Testis (tissue), 2 donors: ENCODE measurements around the gene MYH15.

Source experiments
- POLR2A ChIP-seq: fragments of 450-650 bp; IDR thresholded peaks from one replicate; pipeline ENCODE4 v1.6.1; 2017; ENCODE audit warnings: antibody characterized with exemption, mild to moderate bottlenecking, moderate library complexity
- TF ChIP-seq, protein P1 (sequence below), 3 experiments: fragments of 450-650 bp in 2 of 3; fragments of 200-600 bp in 1 of 3; sonication (generic) in 1 of 3; IDR thresholded peaks; one replicate each; pipeline ENCODE4 v1.5.1; 2016 to 2019; ENCODE audit warnings: antibody characterized with exemption in 3 of 3, mild to moderate bottlenecking in 2 of 3, moderate library complexity in 1 of 3

DNA sequence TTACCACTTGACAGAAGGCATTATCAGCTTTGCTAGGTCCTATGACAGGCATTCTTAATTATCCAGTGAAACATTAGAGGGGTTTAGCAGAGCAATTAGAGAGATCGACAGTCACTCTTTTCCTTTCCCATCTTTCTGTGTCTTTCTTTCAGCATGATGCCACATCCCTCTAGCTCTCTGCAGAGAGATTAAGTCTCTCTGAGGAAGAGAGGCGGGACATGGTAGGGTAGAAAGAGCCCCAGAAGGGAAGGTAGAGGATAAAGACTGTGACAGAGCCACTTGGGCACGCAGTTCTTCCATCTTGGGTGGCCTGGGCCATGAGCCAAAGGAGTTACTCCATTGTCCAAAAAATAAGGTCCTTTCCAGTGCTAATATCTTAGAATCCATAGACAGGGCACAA is 158.2 kb downstream of the MYH15 start:
- TF ChIP-seq, protein P1, sequence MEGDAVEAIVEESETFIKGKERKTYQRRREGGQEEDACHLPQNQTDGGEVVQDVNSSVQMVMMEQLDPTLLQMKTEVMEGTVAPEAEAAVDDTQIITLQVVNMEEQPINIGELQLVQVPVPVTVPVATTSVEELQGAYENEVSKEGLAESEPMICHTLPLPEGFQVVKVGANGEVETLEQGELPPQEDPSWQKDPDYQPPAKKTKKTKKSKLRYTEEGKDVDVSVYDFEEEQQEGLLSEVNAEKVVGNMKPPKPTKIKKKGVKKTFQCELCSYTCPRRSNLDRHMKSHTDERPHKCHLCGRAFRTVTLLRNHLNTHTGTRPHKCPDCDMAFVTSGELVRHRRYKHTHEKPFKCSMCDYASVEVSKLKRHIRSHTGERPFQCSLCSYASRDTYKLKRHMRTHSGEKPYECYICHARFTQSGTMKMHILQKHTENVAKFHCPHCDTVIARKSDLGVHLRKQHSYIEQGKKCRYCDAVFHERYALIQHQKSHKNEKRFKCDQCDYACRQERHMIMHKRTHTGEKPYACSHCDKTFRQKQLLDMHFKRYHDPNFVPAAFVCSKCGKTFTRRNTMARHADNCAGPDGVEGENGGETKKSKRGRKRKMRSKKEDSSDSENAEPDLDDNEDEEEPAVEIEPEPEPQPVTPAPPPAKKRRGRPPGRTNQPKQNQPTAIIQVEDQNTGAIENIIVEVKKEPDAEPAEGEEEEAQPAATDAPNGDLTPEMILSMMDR (IDR thresholded peaks at IDR 0.05) = no peak
- TF ChIP-seq POLR2A = no peak
